ENCODE data around the gene HES6. TPM values are rescaled to one million over a fixed set of nuclear protein-coding genes. Genes with fewer than 3 reads are reported as not detected.

HES6 gene
- total and polyA plus RNA-seq, 8 donors = 4.9 to 22.7 (median 16.0) TPM

- H3K27ac ChIP-seq = no peak overlapping the region
- TF ChIP-seq CTCF (IDR thresholded peaks at IDR 0.05) = no peak
- 89 to 96% methylated on average over 11 of the region's 11 CpGs for WGBS, 2 donors
- no peaks in the 10 kb centered on the region for H3K27me3 ChIP-seq
- DNase-seq (peak in 1 of 6 donors; percentile 49), ATAC-seq (no peak), FAIRE-seq (no peak)
- intact Hi-C loops (cut with DNase I) = no loop called here
- no peaks in the 10 kb centered on the region for H3K9me3 ChIP-seq
- no peak overlapping the region for H3K4me3 ChIP-seq
- peaks cover 0 to 9% (median 0%) of the 10 kb centered on the region in 3 donors for H3K4me1 ChIP-seq
- no peaks in the 10 kb centered on the region for H3K36me3 ChIP-seq
Observed at GRCh38 chr2:238227587-238228032, 12.2 kb downstream of the HES6 start.

GRCh38 chr2:238226698-238227586, 12.9 kb downstream of the HES6 start:
- Histone ChIP-seq H3K4me1 (peaks cover 0 to 9% (median 0%) of the 10 kb centered on the region in 3 donors), H3K27me3 (no peaks in the 10 kb centered on the region), H3K36me3 (no peaks in the 10 kb centered on the region), H3K27ac (no peak overlapping the region), H3K9me3 (no peaks in the 10 kb centered on the region), H3K4me3 (no peak overlapping the region)
- DNase-seq = peak in 1 of 6 donors; percentile 32
- WGBS, 2 donors = 91 to 99% methylated on average over 8 of the region's 8 CpGs
- FAIRE-seq = no peak
- no peak for ATAC-seq
- TF ChIP-seq CTCF (IDR thresholded peaks at IDR 0.05) = no peak
- intact Hi-C loops (cut with DNase I) = no loop called here

GRCh38 chr2:238225911-238226697, 13.7 kb downstream of the HES6 start:
- no peak overlapping the region for H3K27ac ChIP-seq
- intact Hi-C loops (cut with DNase I) = no loop called here
- peak in 3 of 4 donors; percentile 24 to 36 (median 28) for ATAC-seq
- H3K9me3 ChIP-seq = no peaks in the 10 kb centered on the region
- DNase-seq = peak in 2 of 6 donors; percentile 24 to 67
- H3K36me3 ChIP-seq = no peaks in the 10 kb centered on the region
- peaks cover 0 to 9% (median 0%) of the 10 kb centered on the region in 3 donors for H3K4me1 ChIP-seq
- H3K27me3 ChIP-seq = no peaks in the 10 kb centered on the region
- no peak for FAIRE-seq
- no peak overlapping the region for H3K4me3 ChIP-seq
- no peak for TF ChIP-seq CTCF (IDR thresholded peaks at IDR 0.05)
- WGBS, 2 donors = 83 to 84% methylated on average over 38 of the region's 38 CpGs

- no peaks in the 10 kb centered on the region for H3K36me3 ChIP-seq
- H3K9me3 ChIP-seq = no peaks in the 10 kb centered on the region
- ATAC-seq (no peak), FAIRE-seq (no peak), DNase-seq (peak in 1 of 6 donors; percentile 56)
- WGBS, 2 donors = 87 to 99% methylated on average over 13 of the region's 13 CpGs
- no peak overlapping the region for H3K4me3 ChIP-seq
- no peak overlapping the region for H3K27ac ChIP-seq
- no peaks in the 10 kb centered on the region for H3K27me3 ChIP-seq
- H3K4me1 ChIP-seq = peaks cover 0 to 9% (median 0%) of the 10 kb centered on the region in 3 donors
- no peak for TF ChIP-seq CTCF (IDR thresholded peaks at IDR 0.05)
- intact Hi-C loops (cut with DNase I) = no loop called here
Observed at GRCh38 chr2:238225121-238225520, 14.7 kb downstream of the HES6 start.
